Common myeloid progenitor, CD34-positive (primary cell): ENCODE results near the gene STYXL1.
"Not testable (repeated sequence)": the region's sequence is repeated elsewhere in the genome, so short reads cannot be mapped to it uniquely, and the experiment has no call there.

ENCODE experiments used
- CTCF ChIA-PET: fragments of 350-600 bp; sonication (Branson Sonifier 250); formaldehyde crosslinking; loops from one replicate; lab custom pipeline; 2021; ENCODE audit warnings: antibody characterized with exemption; lab: Charles Lee
- POLR2A ChIA-PET: fragments of 350-600 bp; sonication (Branson Sonifier 250); formaldehyde crosslinking; loops from one replicate; lab custom pipeline; 2021; ENCODE audit warnings: antibody characterized with exemption; lab: Charles Lee
- DNase-seq, 3 donors: peaks; one replicate each; pipeline versions ENCODE4 v3.0.0 to v3.0.0-alpha.2; 2013
- H3K27ac ChIP-seq, 2 experiments: 1 replicate in 1 of 2; 2 replicates in 1 of 2; pipeline ENCODE4 v1.7.0; 2013; ENCODE audit warnings: inconsistent platforms in 2 of 2, low read length in 2 of 2, mild to moderate bottlenecking in 2 of 2, low read depth in 1 of 2, moderate library complexity in 1 of 2; ENCODE audit not compliant: severe bottlenecking in 2 of 2, insufficient read depth in 1 of 2, poor library complexity in 1 of 2
- H3K27me3 ChIP-seq, 5 experiments: replicated peaks in 2 of 5; 1 replicate in 3 of 5; 2 replicates in 2 of 5; pipeline versions ENCODE4 v1.6.1 to v1.7.0; 2013; ENCODE audit warnings: low read length in 4 of 5, mild to moderate bottlenecking in 2 of 5, moderate library complexity in 2 of 5, inconsistent platforms in 1 of 5; ENCODE audit not compliant: insufficient read depth in 5 of 5, control insufficient read depth in 4 of 5
- H3K36me3 ChIP-seq, 4 experiments: 1 replicate in 2 of 4; 2 replicates in 2 of 4; pipeline versions ENCODE4 v1.6.1 to v1.7.0; 2013; ENCODE audit warnings: low read length in 3 of 4, control low read depth in 1 of 4, mild to moderate bottlenecking in 1 of 4; ENCODE audit not compliant: control insufficient read depth in 4 of 4, insufficient read depth in 4 of 4
- H3K4me1 ChIP-seq, 4 experiments: 1 replicate in 3 of 4; 2 replicates in 1 of 4; pipeline versions ENCODE4 v1.6.1 to v1.7.1; 2013; ENCODE audit warnings: low read length in 3 of 4, mild to moderate bottlenecking in 3 of 4, control low read depth in 1 of 4, inconsistent platforms in 1 of 4, moderate library complexity in 1 of 4; ENCODE audit not compliant: control insufficient read depth in 4 of 4, insufficient read depth in 4 of 4; ENCODE audit errors: control extremely low read depth in 1 of 4
- H3K4me3 ChIP-seq, 7 experiments: 1 replicate in 4 of 7; 2 replicates in 3 of 7; pipeline versions ENCODE4 v1.5.1 to v1.7.0; 2013; ENCODE audit warnings: mild to moderate bottlenecking in 7 of 7, low read length in 6 of 7, moderate library complexity in 6 of 7, inconsistent platforms in 2 of 7, low read depth in 2 of 7, control low read depth in 1 of 7; ENCODE audit not compliant: insufficient read depth in 4 of 7, control insufficient read depth in 1 of 7; ENCODE audit errors: extremely low read depth in 1 of 7
- H3K9me3 ChIP-seq, 5 experiments: 1 replicate in 4 of 5; 2 replicates in 1 of 5; pipeline versions ENCODE4 v1.6.1 to v1.7.1; 2013; ENCODE audit warnings: low read length in 4 of 5, mild to moderate bottlenecking in 2 of 5, inconsistent platforms in 1 of 5, low read depth in 1 of 5, moderate library complexity in 1 of 5; ENCODE audit not compliant: control insufficient read depth in 4 of 5, insufficient read depth in 2 of 5; ENCODE audit errors: control extremely low read depth in 1 of 5
- WGBS: methylation state at CpG from one replicate; pipeline ENCODE4 v1.1.5; 2013; ENCODE audit not compliant: insufficient coverage; 5-methylcytosine and 5-hydroxymethylcytosine counted together

The STYXL1 gene

GRCh38 chr7:76087362-76087791 is 39.6 kb upstream of the STYXL1 start:
- H3K27ac ChIP-seq, H3K4me3 ChIP-seq, H3K9me3 ChIP-seq, H3K4me1 ChIP-seq, POLR2A ChIA-PET, DNase-seq, H3K36me3 ChIP-seq, H3K27me3 ChIP-seq: not testable (repeated sequence)
- 76% methylated on average over 3 of the region's 5 CpGs for WGBS
- CTCF ChIA-PET, result interaction anchor here (1.3 kb wide), 1 partner anchor 20 kb away, joined by 4 read pairs; no protein-coding TSS in a partner anchor

- WGBS, result 100% methylated on average over 2 of the region's 4 CpGs
- H3K9me3 ChIP-seq, result no peaks in the 10 kb centered on the region
Measured at GRCh38 chr7:76086070-76086469, 38.3 kb upstream of the STYXL1 start.

DNA sequence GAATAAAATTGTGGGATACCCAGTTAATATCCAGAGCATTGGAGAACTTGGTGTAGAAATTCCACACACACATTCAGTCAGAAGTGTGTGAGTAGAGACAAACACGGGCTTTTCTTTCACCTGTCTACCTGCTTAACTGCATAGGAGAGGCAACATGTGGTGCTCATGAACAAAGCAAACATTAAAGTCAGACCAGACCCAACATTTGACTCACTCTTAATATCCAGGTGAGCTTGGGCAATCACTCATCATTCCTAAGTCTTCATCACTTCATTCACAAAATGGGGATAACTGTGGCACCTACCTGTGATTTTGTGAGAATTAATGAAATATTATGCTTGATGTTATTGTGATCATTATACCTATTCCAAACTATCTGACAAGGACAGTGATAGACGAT is 36.3 kb upstream of the STYXL1 start:
- H3K27me3 ChIP-seq, H3K4me3 ChIP-seq, H3K27ac ChIP-seq, DNase-seq, H3K36me3 ChIP-seq, H3K9me3 ChIP-seq, POLR2A ChIA-PET, H3K4me1 ChIP-seq: not testable (repeated sequence)
- 100% methylated on average over 1 of the region's 2 CpGs for WGBS
- CTCF ChIA-PET, result interaction anchor here (0.7 kb wide), 1 partner anchor 219 kb away, joined by 3 read pairs; no protein-coding TSS in a partner anchor

More at GRCh38 chr7:76086070-76086469, 38.3 kb upstream of the STYXL1 start:
- Histone ChIP-seq H3K27me3 (no peaks in the 10 kb centered on the region), H3K4me1 (no peaks in the 10 kb centered on the region), H3K36me3 (no peaks in the 10 kb centered on the region), H3K4me3 (no peak overlapping the region), H3K27ac (no peak overlapping the region)
- no peak for DNase-seq
- POLR2A ChIA-PET, result no interaction called here
- CTCF ChIA-PET, result interaction anchor here (1.3 kb wide), 1 partner anchor 18 kb away, joined by 4 read pairs; no protein-coding TSS in a partner anchor

- H3K27me3 ChIP-seq, result no peaks in the 10 kb centered on the region
- H3K4me3 ChIP-seq, result no peak overlapping the region
- 98% methylated on average over 4 of the region's 5 CpGs for WGBS
- H3K27ac ChIP-seq, result no peak overlapping the region
- POLR2A ChIA-PET, result no interaction called here
- no peaks in the 10 kb centered on the region for H3K9me3 ChIP-seq
- CTCF ChIA-PET, result interaction anchor here (0.7 kb wide), 1 partner anchor 9 kb away, joined by 4 read pairs; no protein-coding TSS in a partner anchor
- peaks cover 0 to 3% (median 1%) of the 10 kb centered on the region in 4 experiments for H3K4me1 ChIP-seq
- H3K36me3 ChIP-seq, result no peaks in the 10 kb centered on the region
- DNase-seq, result no peak
Measured at GRCh38 chr7:76080204-76080603, 32.4 kb upstream of the STYXL1 start.

DNA sequence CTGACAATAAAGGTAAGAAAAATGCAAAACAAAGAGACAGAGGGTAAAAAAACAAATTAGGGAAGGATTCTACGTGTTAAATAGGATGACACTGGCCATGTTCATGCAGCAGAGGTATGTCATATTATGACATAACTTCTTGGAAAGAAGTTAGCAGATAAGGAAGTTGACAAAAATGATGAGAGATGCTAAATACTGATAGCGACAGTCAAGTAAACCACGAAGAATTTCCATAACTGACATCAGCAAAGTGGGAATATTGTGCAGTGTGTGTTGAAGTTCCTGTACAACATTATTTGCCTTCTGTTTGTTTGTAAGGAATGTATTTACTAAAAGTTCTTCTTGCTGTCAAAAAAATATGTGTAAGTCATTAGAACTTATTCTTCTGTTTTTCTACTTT is 29.6 kb upstream of the STYXL1 start:
- DNase-seq, result peak in 1 of 3 donors; percentile 19
- ChIA-PET CTCF (no interaction called here), POLR2A (no interaction called here)
- Histone ChIP-seq H3K4me3 (no peak overlapping the region), H3K4me1 (peaks cover 0 to 3% (median 1%) of the 10 kb centered on the region in 4 experiments), H3K27ac (no peak overlapping the region), H3K9me3 (peaks cover 0 to 3% (median 0%) of the 10 kb centered on the region in 5 experiments), H3K27me3 (no peaks in the 10 kb centered on the region), H3K36me3 (no peaks in the 10 kb centered on the region)
- WGBS, result 33% methylated on average over 2 of the region's 3 CpGs

- Histone ChIP-seq H3K4me1 (peaks cover 0 to 3% (median 1%) of the 10 kb centered on the region in 4 experiments), H3K4me3 (no peak overlapping the region), H3K27me3 (no peaks in the 10 kb centered on the region), H3K36me3 (no peaks in the 10 kb centered on the region), H3K9me3 (peaks cover 0 to 3% (median 0%) of the 10 kb centered on the region in 5 experiments), H3K27ac (no peak overlapping the region)
- ChIA-PET POLR2A (no interaction called here), CTCF (interaction anchor here (0.7 kb wide), 1 partner anchor 235 kb away, joined by 3 read pairs; no protein-coding TSS in a partner anchor)
- WGBS, result no CpG with 5 or more reads among the region's 6 CpGs
- no peak for DNase-seq
Measured at GRCh38 chr7:76076995-76077394, 29.2 kb upstream of the STYXL1 start.

- H3K27me3 ChIP-seq, result no peaks in the 10 kb centered on the region
- 100% methylated on average over 4 of the region's 4 CpGs for WGBS
- H3K36me3 ChIP-seq, result no peaks in the 10 kb centered on the region
- H3K9me3 ChIP-seq, result peaks cover 0 to 3% (median 0%) of the 10 kb centered on the region in 5 experiments
- no peak overlapping the region for H3K4me3 ChIP-seq
- POLR2A ChIA-PET, result no interaction called here
- DNase-seq, result no peak
- H3K4me1 ChIP-seq, result peaks cover 0 to 2% (median under 1%) of the 10 kb centered on the region in 4 experiments
- H3K27ac ChIP-seq, result no peak overlapping the region
- CTCF ChIA-PET, result no interaction called here
Measured at GRCh38 chr7:76074972-76075370, 27.2 kb upstream of the STYXL1 start.
